ENCODE results near the gene PELO.

DNA sequence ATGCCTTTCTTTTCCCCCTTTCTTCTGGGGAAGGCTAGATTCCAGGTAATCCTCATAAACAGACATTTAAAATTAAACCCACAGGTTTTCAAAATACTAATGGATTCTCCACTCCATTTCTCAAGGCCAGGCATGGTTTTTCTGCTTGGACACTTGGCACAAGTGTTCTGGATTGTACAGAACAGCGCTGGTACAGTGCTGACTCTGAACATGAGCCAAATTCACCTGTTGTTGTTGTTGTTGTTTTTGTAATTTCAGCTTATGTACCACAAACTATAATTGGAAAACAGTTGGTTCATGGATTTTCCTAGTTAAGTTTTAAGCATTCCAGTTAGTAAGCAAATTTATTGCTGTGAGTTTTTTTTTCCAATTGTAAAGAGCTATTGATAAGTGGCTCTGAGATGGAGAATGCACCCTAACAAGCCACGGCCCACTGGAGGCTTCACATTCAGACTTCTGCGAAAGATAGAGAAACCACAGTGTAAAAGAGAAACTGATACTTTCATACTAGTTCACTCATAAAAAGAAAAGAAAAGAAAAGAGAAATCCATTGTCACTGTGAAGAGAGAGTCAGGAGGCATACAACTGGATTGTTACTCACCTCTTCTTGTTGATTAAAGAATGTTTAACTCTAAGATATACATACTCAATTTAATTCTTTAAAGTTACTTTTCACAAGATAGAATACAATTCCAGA lies 16.2 kb upstream of the PELO start:
- TF ChIP-seq EZH2phosphoT487 (IDR thresholded peaks at IDR 0.05; ENCODE audit: borderline replicate concordance, low read depth) = no peak
- TF ChIP-seq, protein P1, sequence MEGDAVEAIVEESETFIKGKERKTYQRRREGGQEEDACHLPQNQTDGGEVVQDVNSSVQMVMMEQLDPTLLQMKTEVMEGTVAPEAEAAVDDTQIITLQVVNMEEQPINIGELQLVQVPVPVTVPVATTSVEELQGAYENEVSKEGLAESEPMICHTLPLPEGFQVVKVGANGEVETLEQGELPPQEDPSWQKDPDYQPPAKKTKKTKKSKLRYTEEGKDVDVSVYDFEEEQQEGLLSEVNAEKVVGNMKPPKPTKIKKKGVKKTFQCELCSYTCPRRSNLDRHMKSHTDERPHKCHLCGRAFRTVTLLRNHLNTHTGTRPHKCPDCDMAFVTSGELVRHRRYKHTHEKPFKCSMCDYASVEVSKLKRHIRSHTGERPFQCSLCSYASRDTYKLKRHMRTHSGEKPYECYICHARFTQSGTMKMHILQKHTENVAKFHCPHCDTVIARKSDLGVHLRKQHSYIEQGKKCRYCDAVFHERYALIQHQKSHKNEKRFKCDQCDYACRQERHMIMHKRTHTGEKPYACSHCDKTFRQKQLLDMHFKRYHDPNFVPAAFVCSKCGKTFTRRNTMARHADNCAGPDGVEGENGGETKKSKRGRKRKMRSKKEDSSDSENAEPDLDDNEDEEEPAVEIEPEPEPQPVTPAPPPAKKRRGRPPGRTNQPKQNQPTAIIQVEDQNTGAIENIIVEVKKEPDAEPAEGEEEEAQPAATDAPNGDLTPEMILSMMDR (IDR thresholded peaks at IDR 0.05) = no peak
- TF ChIP-seq YY1 (IDR thresholded peaks at IDR 0.05; ENCODE audit: low read depth) = no peak
- TF ChIP-seq, protein P2, sequence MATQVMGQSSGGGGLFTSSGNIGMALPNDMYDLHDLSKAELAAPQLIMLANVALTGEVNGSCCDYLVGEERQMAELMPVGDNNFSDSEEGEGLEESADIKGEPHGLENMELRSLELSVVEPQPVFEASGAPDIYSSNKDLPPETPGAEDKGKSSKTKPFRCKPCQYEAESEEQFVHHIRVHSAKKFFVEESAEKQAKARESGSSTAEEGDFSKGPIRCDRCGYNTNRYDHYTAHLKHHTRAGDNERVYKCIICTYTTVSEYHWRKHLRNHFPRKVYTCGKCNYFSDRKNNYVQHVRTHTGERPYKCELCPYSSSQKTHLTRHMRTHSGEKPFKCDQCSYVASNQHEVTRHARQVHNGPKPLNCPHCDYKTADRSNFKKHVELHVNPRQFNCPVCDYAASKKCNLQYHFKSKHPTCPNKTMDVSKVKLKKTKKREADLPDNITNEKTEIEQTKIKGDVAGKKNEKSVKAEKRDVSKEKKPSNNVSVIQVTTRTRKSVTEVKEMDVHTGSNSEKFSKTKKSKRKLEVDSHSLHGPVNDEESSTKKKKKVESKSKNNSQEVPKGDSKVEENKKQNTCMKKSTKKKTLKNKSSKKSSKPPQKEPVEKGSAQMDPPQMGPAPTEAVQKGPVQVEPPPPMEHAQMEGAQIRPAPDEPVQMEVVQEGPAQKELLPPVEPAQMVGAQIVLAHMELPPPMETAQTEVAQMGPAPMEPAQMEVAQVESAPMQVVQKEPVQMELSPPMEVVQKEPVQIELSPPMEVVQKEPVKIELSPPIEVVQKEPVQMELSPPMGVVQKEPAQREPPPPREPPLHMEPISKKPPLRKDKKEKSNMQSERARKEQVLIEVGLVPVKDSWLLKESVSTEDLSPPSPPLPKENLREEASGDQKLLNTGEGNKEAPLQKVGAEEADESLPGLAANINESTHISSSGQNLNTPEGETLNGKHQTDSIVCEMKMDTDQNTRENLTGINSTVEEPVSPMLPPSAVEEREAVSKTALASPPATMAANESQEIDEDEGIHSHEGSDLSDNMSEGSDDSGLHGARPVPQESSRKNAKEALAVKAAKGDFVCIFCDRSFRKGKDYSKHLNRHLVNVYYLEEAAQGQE (IDR thresholded peaks at IDR 0.05; ENCODE audit: low read depth, low read length) = no peak
- TF ChIP-seq RCOR1 (IDR thresholded peaks at IDR 0.05; ENCODE audit: low read length) = no peak
- no peak for TF ChIP-seq MXI1 (IDR thresholded peaks at IDR 0.05; ENCODE audit: low read depth, low read length)
